IPS DF 6.9 (cell line): ENCODE measurements around the gene DSN1.

ENCODE experiments used
- DNase-seq: peaks from one replicate; pipeline ENCODE4 v3.0.0-alpha.2; 2013; ENCODE audit warnings: low read depth, low spot score
- H3K27ac ChIP-seq: one replicate; pipeline ENCODE4 v1.5.1; 2013; ENCODE audit warnings: low read length, control low read depth
- H3K27me3 ChIP-seq: 2 replicates; pipeline ENCODE4 v1.6.1; 2013; ENCODE audit warnings: mild to moderate bottlenecking, low read length; ENCODE audit not compliant: control insufficient read depth, insufficient read depth
- H3K36me3 ChIP-seq: 2 replicates; pipeline ENCODE4 v1.6.1; 2013; ENCODE audit warnings: low read length; ENCODE audit not compliant: control insufficient read depth, insufficient read depth
- H3K4me1 ChIP-seq: 2 replicates; pipeline ENCODE4 v1.6.1; 2013; ENCODE audit warnings: low read length; ENCODE audit not compliant: control insufficient read depth, insufficient read depth
- H3K4me3 ChIP-seq: 2 replicates; pipeline ENCODE4 v1.5.1; 2013; ENCODE audit warnings: mild to moderate bottlenecking, low read length
- H3K9me3 ChIP-seq: 2 replicates; pipeline ENCODE4 v1.6.1; 2013; ENCODE audit warnings: low read length, inconsistent platforms; ENCODE audit not compliant: control insufficient read depth, insufficient read depth
- WGBS: extraction: QIAGEN DNeasy Blood & Tissue Kit; methylation state at CpG from one replicate; pipeline ENCODE4 v1.1.7; 2013; ENCODE audit warnings: mixed read lengths, missing lambda C conversion rate; ENCODE audit not compliant: insufficient read length, insufficient coverage; 5-methylcytosine and 5-hydroxymethylcytosine counted together

Gene DSN1

DNA sequence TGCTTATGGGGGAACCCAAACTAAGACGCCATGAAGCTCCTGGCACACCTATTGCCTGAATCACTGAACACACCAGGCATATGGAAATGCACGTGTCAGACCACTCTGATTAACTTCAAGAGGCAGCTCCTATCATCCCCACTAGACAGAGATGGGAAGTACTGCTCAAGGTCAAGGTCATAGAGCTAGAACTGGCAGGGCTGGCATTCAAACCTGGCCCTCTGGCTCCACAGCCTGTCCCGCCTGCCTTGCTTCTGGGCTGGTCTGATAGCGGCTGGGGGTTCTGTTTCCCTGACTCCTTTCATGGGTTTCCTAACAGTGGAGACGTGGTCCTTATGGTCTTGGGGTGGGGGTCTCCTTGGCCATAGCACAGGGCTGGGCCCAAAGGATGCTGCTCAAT, 22.6 kb upstream of the DSN1 start:
- Histone ChIP-seq H3K4me1 (no peaks in the 10 kb centered on the region), H3K27ac (no peak overlapping the region), H3K9me3 (no peaks in the 10 kb centered on the region), H3K27me3 (no peaks in the 10 kb centered on the region), H3K4me3 (no peak overlapping the region), H3K36me3 (peaks cover 31% of the 10 kb centered on the region)
- no CpG with 5 or more reads among the region's 5 CpGs for WGBS
- no peak for DNase-seq

DNA sequence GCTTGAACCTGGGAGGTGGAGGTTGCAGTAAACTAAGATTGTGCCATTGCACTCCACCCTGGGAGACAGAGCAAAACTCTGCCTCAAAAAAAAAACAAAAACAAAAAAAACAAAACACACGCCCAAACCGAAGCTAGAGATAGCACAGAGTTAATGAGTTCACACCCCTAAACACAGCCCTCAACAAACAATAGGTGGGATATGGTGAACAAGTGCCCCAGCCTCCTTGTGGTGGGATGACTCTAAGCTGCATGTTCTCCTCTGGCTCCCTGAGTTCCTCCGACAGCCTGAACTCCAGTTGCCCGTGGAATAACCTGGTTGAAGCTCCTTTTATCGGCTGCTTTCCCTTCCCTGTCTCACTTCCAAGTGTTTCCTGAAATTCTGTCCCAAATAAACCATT, 22.1 kb upstream of the DSN1 start:
- Histone ChIP-seq H3K36me3 (peaks cover 31% of the 10 kb centered on the region), H3K27ac (no peak overlapping the region), H3K9me3 (no peaks in the 10 kb centered on the region), H3K4me1 (no peaks in the 10 kb centered on the region), H3K27me3 (no peaks in the 10 kb centered on the region), H3K4me3 (no peak overlapping the region)
- no CpG with 5 or more reads among the region's 5 CpGs for WGBS
- DNase-seq: no peak

DNA sequence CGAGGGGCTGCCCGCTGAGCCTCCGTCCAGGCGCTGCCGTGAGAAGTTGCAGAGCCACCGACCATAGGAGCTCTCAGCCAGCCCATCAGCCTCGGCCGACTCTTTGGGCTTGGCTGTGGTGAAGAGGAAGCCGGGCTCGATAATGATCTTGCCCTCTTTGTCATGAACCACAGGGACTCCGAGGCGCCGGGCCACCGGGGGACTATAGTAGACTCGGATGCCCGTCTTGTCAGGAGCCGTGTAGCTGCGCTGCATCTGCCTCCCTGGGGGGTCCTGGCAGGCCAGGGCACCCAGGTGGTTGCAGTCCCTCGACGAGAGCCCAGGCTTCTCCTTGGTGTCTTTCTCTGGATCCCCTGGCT, 20.5 kb upstream of the DSN1 start:
- no peak overlapping the region for H3K27ac ChIP-seq
- H3K27me3 ChIP-seq: no peaks in the 10 kb centered on the region
- H3K9me3 ChIP-seq: no peaks in the 10 kb centered on the region
- no peak for DNase-seq
- WGBS: no CpG with 5 or more reads among the region's 20 CpGs
- no peak overlapping the region for H3K4me3 ChIP-seq
- peaks cover 28% of the 10 kb centered on the region for H3K36me3 ChIP-seq
- no peaks in the 10 kb centered on the region for H3K4me1 ChIP-seq

GRCh38 chr20:36793294-36794115, 19.9 kb upstream of the DSN1 start:
- Histone ChIP-seq H3K4me1 (no peaks in the 10 kb centered on the region), H3K27ac (no peak overlapping the region), H3K4me3 (no peak overlapping the region), H3K36me3 (peaks cover 28% of the 10 kb centered on the region), H3K27me3 (no peaks in the 10 kb centered on the region), H3K9me3 (no peaks in the 10 kb centered on the region)
- no peak for DNase-seq
- no CpG with 5 or more reads among the region's 36 CpGs for WGBS

GRCh38 chr20:36792422-36792821, 18.9 kb upstream of the DSN1 start:
- no peak for DNase-seq
- no CpG with 5 or more reads among the region's 3 CpGs for WGBS
- Histone ChIP-seq H3K4me1 (no peaks in the 10 kb centered on the region), H3K27me3 (no peaks in the 10 kb centered on the region), H3K4me3 (no peak overlapping the region), H3K9me3 (no peaks in the 10 kb centered on the region), H3K36me3 (peaks cover 28% of the 10 kb centered on the region), H3K27ac (no peak overlapping the region)

DNA sequence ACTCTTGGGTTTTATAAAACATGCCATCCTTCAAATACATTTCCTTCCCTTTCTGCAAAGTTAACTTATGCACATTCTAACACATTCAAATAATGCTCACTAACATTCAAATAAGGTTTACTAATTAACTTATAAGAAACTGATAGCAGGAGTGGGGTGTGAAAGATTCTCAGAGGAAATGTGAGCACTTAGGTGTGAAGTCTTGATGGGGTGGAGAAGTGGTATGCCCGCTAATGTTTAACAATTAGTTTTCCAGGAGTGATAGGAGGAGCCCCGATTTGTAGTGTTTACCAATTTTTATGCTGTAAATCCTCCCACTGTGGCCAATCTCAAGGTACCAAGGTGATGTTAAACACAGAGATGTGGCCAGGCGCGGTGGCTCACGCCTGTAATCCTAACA, 18.3 kb upstream of the DSN1 start:
- Histone ChIP-seq H3K4me3 (no peak overlapping the region), H3K9me3 (no peaks in the 10 kb centered on the region), H3K27ac (no peak overlapping the region), H3K27me3 (no peaks in the 10 kb centered on the region), H3K4me1 (no peaks in the 10 kb centered on the region), H3K36me3 (peaks cover 25% of the 10 kb centered on the region)
- DNase-seq: no peak
- WGBS: no CpG with 5 or more reads among the region's 5 CpGs

- no CpG with 5 or more reads among the region's 5 CpGs for WGBS
- H3K27me3 ChIP-seq: no peaks in the 10 kb centered on the region
- H3K9me3 ChIP-seq: no peaks in the 10 kb centered on the region
- H3K36me3 ChIP-seq: peaks cover 2% of the 10 kb centered on the region; the same call in 1 of the 2 replicates
- H3K4me3 ChIP-seq: no peak overlapping the region
- no peak overlapping the region for H3K27ac ChIP-seq
- H3K4me1 ChIP-seq: no peaks in the 10 kb centered on the region
- no peak for DNase-seq
Measured at GRCh38 chr20:36786663-36787062, 13.1 kb upstream of the DSN1 start.

DNA sequence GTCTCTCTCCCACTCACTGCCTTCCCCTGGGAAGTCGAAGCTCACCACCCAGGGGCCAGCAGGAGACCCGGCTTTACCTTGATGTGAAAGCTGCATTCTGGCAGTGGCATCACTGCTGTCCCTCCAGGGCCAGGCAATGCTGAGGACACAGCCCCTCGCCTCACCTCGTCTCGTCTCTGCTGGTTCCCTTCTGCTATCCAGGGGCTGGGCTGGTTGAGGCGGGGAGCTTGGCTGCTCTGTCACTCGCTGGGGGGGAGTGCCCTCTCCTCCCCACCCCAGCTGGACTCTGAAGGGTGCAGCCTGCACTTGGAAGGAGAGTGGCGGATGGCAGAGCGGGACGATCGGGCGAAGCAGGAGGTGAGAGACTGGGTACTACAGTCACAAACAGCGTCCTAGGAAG, 12.7 kb upstream of the DSN1 start:
- Histone ChIP-seq H3K27ac (no peak overlapping the region), H3K9me3 (no peaks in the 10 kb centered on the region), H3K27me3 (no peaks in the 10 kb centered on the region), H3K36me3 (peaks cover 2% of the 10 kb centered on the region; the same call in 1 of the 2 replicates), H3K4me3 (no peak overlapping the region), H3K4me1 (no peaks in the 10 kb centered on the region)
- DNase-seq: no peak
- WGBS: no CpG with 5 or more reads among the region's 13 CpGs

GRCh38 chr20:36785308-36785707, 11.7 kb upstream of the DSN1 start:
- H3K27me3 ChIP-seq: no peaks in the 10 kb centered on the region

GRCh38 chr20:36784900-36785299, 11.3 kb upstream of the DSN1 start:
- WGBS: no CpG with 5 or more reads among the region's 9 CpGs
- H3K27ac ChIP-seq: no peak overlapping the region
- H3K9me3 ChIP-seq: no peaks in the 10 kb centered on the region
- H3K27me3 ChIP-seq: no peaks in the 10 kb centered on the region
- no peak overlapping the region for H3K4me3 ChIP-seq
- no peaks in the 10 kb centered on the region for H3K4me1 ChIP-seq
- H3K36me3 ChIP-seq: peaks cover 2% of the 10 kb centered on the region; the same call in 1 of the 2 replicates
- DNase-seq: no peak

More at GRCh38 chr20:36785308-36785707, 11.7 kb upstream of the DSN1 start:
- no peak for DNase-seq
- no CpG with 5 or more reads among the region's 2 CpGs for WGBS
- Histone ChIP-seq H3K4me3 (no peak overlapping the region), H3K4me1 (no peaks in the 10 kb centered on the region), H3K9me3 (no peaks in the 10 kb centered on the region), H3K27ac (no peak overlapping the region), H3K36me3 (peaks cover 2% of the 10 kb centered on the region; the same call in 1 of the 2 replicates)

GRCh38 chr20:36784116-36784515, 10.6 kb upstream of the DSN1 start:
- no CpG with 5 or more reads among the region's 7 CpGs for WGBS
- no peak overlapping the region for H3K4me3 ChIP-seq
- no peak overlapping the region for H3K27ac ChIP-seq
- peaks cover 2% of the 10 kb centered on the region; the same call in 1 of the 2 replicates for H3K36me3 ChIP-seq
- H3K4me1 ChIP-seq: no peaks in the 10 kb centered on the region
- no peaks in the 10 kb centered on the region for H3K27me3 ChIP-seq
- DNase-seq: no peak
- no peaks in the 10 kb centered on the region for H3K9me3 ChIP-seq
